Tibial nerve (tissue), 4 donors: ENCODE measurements around the gene PIM2.

ENCODE experiments used
- EP300 ChIP-seq, 2 donors: sonication (generic); formaldehyde crosslinking; IDR thresholded peaks; one replicate each; pipeline ENCODE4 v1.6.1; 2017; ENCODE audit warnings: antibody characterized with exemption in 2 of 2, mild to moderate bottlenecking in 1 of 2
- POLR2A ChIP-seq, 2 donors: fragments of 450-650 bp; IDR thresholded peaks; one replicate each; pipeline ENCODE4 v1.6.1; 2017; ENCODE audit warnings: antibody characterized with exemption in 2 of 2, mild to moderate bottlenecking in 2 of 2, moderate library complexity in 2 of 2
- TF ChIP-seq, protein P1 (sequence below), 5 experiments: fragments of 200-600 bp in 3 of 5; fragments of 450-650 bp in 2 of 5; sonication (generic) in 3 of 5; IDR thresholded peaks; one replicate each; pipeline ENCODE4 v1.5.1; 2016 to 2019; ENCODE audit warnings: antibody characterized with exemption in 5 of 5, mild to moderate bottlenecking in 3 of 5, moderate library complexity in 2 of 5

DNA sequence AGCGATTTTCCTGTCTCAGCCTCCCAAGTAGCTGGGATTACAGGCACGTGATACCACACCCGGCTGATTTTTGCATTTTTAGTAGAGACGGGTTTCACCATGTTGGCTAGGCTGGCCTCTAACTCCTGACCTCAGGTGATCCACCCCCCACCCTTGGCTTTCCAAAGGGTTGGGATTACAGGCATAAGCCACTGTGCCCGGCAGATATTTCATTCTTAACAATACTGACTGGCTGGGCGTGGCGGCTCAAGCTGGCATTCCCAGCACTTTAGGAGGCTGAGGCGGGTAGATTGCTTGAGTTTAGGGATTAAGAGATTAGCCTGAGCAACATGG, 19.8 kb downstream of the PIM2 start:
- TF ChIP-seq, protein P1, sequence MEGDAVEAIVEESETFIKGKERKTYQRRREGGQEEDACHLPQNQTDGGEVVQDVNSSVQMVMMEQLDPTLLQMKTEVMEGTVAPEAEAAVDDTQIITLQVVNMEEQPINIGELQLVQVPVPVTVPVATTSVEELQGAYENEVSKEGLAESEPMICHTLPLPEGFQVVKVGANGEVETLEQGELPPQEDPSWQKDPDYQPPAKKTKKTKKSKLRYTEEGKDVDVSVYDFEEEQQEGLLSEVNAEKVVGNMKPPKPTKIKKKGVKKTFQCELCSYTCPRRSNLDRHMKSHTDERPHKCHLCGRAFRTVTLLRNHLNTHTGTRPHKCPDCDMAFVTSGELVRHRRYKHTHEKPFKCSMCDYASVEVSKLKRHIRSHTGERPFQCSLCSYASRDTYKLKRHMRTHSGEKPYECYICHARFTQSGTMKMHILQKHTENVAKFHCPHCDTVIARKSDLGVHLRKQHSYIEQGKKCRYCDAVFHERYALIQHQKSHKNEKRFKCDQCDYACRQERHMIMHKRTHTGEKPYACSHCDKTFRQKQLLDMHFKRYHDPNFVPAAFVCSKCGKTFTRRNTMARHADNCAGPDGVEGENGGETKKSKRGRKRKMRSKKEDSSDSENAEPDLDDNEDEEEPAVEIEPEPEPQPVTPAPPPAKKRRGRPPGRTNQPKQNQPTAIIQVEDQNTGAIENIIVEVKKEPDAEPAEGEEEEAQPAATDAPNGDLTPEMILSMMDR (IDR thresholded peaks at IDR 0.05) = no peak
- TF ChIP-seq EP300 (IDR thresholded peaks at IDR 0.05) (no peak), POLR2A (IDR thresholded peaks at IDR 0.05) (no peak)
